Spleen (tissue), 7 donors: ENCODE data around the gene HINFP.
A peak's percentile ranks its signal among the peaks of the same experiment; 100 is the strongest.

Source experiments
- CTCF ChIP-seq, 11 experiments: fragments of 200-600 bp in 7 of 11; fragments of 450-650 bp in 4 of 11; sonication (generic) in 4 of 11; IDR thresholded peaks in 8 of 11; conservative IDR thresholded peaks in 3 of 11; 1 replicate in 7 of 11; 2 replicates in 4 of 11; pipeline versions ENCODE4 v1.4.0 to v1.8.0; 2016 to 2021; ENCODE audit warnings: antibody characterized with exemption in 11 of 11, inconsistent platforms in 4 of 11, mild to moderate bottlenecking in 1 of 11
- POLR2AphosphoS5 ChIP-seq, 3 donors: sonication (generic); formaldehyde crosslinking; IDR thresholded peaks; one replicate each; pipeline ENCODE4 v1.5.1; 2017; ENCODE audit warnings: antibody characterized with exemption in 3 of 3
- donor health status: DM: no; HTN: no; CAD: no; lungs with moderate emphysema.
- donor health status: DM: no; HTN: no; CAD: no.
- donor health status: DM: no; HTN: no; CAD: no.

- peak in 1 of 3 donors; percentile 54 for TF ChIP-seq POLR2AphosphoS5 (IDR thresholded peaks at IDR 0.05)
- no peak for TF ChIP-seq CTCF (IDR thresholded peaks at IDR 0.05 in 8 of 11, conservative IDR thresholded peaks at IDR 0.05 in 3 of 11)
Observed at GRCh38 chr11:119078675-119079420, 42.5 kb upstream of the HINFP start.
